HG03175 (cell line): ENCODE measurements around the gene CASP1.
"Not testable (repeated sequence)": the region's sequence is repeated elsewhere in the genome, so short reads cannot be mapped to it uniquely, and the experiment has no call there.

ENCODE experiments used
- ATAC-seq: cut with Tn5 transposase; IDR thresholded peaks from one replicate; pipeline ENCODE4 v1.9.1; 2021; ENCODE audit warnings: mild to moderate bottlenecking, moderate library complexity; ENCODE audit not compliant: unreplicated experiment

The CASP1 gene

DNA sequence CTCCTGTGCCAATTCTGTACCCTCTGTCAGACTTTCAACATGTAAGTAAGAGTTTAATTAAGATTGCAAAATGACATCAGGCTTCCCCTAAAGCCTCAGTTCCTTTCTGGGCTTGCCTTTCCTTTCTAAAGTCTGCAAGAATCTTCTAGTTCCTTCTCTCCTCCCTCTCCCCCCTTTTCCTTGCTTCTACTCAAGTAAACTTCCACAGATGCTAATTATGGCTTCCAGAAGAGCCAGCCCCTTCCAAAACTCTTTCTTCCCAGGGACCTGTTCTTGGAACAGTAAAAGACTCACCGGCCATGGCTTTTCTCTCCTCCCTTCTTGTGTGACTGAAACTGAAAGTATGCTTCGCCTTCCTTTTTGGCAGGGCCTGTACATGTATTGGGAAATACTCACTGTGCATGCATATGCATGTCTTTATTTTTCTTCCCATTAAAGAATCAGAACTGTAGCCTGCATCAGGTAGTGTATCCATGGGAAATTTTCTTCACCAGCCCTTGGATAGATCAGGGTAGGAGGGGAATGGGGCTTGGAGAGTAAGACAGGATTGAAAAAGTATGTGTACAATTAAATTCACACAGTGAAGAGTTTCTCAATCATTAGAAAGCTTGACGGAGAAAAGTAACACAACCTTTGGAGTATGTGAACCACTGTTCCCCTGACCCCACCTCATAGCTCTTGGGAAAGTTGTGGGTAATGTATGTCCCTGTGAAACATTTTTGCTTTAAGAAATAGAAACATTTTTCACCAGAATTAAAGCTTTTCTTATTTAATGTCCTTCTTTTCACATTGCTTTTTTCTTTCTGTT lies at the start of gene CASP1:
Gene CASP1 (minus strand): TSS at position 332 of the 808 bp plus-strand sequence. CDS start 31 bp downstream, at position 301.
- ATAC-seq = peak; percentile 88

- no peak for ATAC-seq
Observed at GRCh38 chr11:105081412-105082150, 46.6 kb upstream of the CASP1 start.

DNA sequence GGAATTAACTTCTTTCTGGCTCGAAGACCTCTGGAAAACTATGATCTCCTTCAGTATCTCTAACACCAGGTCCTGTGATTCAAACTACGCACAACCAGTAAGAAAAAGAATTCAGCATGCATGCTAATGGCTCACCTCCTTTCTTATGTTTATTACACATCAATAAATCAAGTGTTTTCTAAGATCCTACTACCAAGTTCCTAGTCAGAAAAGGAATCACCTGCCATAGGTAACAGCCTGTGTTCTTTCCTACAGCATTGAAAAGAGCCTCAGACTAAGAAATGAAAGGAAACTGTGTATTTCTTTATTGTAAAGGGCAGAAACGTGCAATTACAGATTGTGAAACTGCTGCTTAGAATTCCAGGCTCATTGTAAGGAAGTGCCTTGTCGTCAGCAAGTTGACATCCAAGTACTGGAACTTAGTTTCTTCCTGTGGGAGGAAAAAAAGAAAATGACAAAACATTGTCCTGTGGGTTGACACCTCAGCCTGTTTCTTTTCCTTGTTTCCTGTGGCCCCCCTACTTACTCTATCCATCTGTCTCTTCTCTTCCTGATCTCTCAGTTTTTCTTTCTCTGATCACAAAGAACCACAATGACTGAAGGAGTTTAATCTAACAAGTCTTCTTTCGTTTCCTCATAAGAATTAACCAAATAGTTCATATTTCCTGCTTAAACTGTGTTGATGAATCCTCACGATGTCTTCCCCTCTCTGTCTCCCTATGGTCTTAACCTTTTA lies 45.4 kb upstream of the CASP1 start:
- not testable (repeated sequence) for ATAC-seq

DNA sequence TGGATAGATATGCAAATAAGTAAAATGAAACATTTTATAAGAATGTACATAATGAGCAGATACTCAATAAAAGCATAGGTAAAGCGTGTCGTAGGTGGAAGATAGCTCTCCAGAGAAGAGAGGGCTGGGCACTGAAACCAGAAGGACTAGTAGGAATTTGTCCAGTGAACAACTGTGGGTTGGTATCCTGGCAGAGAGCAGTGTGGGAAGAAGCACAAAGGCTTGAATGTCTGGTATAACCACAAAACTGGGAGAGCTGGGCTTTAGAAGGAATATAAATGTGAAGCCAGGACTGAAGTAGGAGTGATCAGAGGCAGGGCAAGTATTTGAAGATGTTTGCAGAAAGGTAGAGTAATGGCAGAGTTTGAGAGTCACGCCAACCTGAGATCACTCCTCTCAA lies 43.3 kb upstream of the CASP1 start:
- ATAC-seq = no peak

- ATAC-seq = not testable (repeated sequence)
Observed at GRCh38 chr11:105077141-105077790, 42.3 kb upstream of the CASP1 start.

DNA sequence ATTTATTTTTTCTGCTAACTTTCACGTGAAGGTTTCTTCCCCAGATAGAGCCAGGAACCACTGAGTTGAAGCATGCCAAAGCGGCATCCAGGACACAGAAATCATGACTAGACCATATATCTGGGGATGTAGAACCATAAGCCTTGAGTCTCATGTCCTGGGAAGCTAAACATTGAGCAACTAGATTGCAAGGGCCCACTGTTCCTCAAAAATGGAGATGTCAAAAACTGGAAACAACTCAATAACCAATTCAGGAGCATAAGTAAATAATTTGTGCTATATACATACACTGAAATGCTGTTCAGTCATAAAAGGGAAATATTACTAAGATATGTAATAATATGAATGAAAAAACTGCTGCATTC lies 39.2 kb upstream of the CASP1 start:
- ATAC-seq = no peak

DNA sequence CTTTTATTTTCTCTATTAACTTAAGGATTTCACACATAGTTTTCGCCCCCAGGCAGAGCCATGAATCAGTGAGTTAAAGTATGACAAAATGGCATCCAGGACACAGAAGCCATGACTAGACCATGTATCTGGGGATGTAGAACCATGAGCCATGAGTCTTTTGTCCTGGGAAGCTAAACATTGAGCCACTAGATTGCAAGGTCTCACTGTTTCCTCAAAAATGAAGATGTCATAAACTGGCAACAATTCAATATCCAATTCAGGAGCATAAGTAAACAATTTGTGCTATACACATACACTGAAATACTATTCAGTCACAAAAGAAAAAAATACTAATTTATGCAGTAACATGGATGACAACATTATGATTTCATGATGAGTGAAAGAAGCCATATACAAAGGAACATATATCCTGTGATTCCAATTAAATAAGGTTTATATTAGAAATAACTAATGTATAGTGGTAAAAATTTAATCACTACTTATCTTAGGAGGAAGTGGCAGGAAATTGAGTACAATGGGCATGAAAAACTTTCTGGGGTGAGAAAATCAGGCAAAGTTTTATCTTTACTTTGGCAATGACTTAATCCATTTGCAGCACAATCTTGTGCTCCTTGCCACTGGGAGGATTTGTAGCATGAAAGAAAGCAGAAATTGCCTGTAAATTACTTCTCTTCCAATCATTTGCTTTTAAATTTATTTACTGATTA lies 38.7 kb upstream of the CASP1 start:
- no peak for ATAC-seq

DNA sequence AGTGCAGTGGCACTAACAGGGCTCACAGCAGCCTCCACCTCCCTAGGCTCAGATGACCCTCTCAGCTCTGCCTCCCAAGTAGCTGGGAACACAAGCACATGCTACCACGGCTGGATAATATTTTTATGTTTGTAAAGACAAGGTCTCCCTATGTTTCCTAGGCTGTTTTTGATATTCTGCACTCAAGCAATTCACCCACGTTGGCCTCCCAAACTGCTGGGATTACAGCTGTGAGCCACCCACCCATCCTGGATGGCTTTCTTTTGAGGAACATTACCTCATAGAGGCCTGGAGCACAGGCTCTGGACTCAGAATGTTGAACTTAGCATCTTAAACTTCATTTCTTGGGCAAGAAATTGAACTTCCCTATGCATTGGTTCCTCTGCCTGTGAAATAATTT lies 37.1 kb upstream of the CASP1 start:
- not testable (repeated sequence) for ATAC-seq

DNA sequence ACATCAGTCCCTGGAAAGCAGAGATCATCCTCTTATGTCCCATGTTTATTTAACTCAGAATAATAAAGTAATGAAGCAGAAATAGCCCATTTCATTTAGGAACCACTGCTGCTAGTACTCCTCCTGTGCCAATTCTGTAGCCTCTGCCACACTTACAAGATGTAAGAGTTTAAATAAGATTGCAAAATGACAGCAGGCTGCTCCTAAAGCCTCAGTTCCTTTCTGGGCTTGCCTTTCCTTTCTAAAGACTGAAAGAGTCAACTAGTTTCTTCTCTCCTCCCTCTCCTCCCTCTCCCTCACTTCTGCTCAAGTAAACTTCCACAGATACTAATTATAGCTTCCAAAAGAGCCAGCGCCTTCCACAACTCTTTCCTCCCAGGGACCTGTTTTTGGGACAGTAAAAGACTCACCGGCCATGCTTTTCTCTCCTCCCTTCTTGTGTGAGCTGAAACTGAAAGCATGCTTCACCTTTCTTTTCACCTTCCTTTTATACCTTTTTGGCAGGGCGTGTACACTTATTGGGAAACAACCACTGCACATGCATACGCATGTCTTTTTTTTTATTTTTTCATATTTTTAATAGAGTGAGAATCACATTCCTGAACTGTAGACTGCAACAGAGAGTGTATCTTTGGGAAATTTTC lies 36.3 kb upstream of the CASP1 start:
- no peak for ATAC-seq

DNA sequence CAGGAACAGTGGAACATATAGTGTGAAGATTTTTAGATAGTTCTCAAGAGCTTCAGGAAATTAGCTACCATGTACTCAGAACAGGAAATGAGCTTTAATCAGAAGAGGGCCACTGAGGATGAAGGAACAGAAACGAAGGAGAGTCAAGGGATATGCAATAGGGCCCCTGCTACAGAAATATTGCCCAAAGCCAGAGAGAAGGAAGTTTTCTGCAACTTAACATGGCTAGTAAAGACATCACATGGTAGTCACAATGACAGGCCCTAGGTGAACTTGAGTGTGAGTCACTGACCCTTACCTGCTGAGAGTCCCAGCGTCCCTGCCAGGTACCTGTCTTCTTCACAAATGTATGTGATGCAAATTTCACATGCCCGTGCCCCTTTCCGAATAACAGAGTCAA lies 35.4 kb upstream of the CASP1 start:
- no peak for ATAC-seq

DNA sequence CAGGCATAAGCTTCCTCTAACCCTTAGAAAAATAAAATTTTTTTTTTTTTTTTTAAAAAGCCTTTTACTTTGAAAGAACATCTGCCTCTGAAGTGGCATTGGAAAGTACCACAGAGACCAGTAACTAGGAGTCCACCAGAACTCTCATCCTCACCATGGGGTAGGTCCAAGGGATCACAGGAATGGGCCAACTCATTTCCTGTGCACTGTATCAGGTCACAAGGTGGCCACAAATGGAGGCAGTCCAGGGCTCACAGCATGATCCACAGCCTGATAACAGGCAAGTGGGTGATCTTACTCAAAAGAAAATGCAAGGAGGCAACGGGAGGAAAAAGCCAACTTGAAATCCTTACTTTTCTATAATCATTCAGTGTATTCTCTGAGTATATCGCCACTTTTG lies 34.8 kb upstream of the CASP1 start:
- not testable (repeated sequence) for ATAC-seq

DNA sequence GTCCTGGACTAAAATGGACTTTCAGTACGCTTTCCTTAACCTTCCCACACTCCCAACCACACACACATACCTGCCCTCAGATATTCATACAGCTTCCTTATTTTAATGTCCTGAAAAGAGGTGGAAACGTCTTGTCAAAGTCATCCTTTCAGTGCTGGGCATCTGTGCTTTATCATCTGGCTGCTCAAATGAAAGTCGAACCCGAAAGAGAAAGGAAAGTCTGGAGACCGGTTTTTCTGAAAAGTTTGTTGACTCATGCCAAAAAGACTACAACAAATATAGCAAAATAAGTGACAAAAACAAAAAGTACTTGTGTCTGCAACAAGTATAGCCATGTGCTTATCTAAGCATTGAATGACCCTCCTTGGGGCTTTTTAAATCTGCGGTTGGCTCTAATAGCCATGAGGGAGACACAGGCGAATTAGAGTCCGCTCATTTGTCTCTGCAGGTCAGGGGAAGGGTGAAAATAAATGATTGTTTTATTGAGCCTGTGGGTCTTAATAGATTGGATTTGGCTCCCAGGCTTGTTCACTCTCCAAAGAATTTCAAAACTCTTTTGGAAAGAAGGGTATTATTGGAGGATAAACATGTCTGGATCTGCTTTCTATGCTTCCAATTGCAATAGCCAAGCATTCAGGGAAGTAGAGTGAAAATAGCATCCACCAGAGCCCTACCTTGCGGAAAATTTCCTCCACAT lies 28.4 kb upstream of the CASP1 start:
- ATAC-seq = not testable (repeated sequence)

GRCh38 chr11:105057432-105057831 lies 22.5 kb upstream of the CASP1 start:
- no peak for ATAC-seq

DNA sequence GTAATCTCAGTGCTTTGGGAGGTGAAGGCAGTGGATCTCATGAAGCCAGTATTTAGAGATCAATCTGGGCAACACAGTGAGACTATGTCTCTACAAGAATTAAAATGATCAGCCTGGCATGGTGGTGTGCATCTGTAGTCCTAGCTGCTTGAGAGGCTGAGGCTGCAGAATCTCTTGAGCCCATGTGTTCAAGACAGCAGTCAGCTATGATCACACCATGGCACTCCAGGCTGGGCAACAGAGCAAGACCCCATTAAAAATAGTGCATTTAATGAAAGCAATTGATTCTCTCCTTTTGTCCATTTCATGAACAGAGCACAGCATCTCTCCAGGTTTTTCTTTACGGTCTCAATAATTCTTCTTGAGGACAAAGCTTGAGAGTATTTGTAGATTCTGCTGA lies 21.5 kb upstream of the CASP1 start:
- ATAC-seq = no peak

DNA sequence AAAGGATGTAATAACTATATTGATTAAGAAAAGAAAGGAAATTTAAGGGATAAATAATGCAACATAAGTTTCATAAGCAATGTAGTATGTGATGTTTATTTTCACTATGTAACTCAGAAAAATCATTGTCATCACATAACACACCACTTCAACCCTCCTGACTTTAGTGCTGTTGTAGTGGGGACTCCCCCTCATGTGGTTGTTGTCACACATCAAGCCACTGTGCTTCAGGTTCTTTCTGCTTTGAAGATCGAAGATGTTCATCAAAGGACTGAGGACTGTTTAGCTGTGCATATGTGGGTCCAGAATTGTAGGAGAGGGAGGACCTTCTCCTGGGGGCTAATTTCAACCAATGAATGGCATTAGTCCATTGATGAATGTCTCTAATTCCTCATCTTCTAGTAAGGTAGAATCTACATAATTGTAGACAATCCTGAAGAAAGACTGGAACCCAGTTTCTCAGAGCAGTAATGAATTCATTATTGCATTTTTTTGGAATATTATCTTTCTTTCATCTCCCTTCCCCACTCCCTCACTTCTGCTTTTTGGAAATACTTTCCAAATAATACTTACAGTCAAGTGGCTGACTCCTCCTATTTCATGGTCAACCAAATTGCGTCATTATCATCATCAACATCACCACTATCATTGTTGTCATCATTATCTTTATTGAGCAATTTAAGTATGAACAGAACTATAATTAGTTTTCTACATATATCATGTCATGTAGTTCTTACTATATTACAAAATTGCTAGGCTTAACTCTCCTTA lies 20.0 kb upstream of the CASP1 start:
- ATAC-seq = no peak

- no peak for ATAC-seq
Observed at GRCh38 chr11:105052487-105052886, 17.5 kb upstream of the CASP1 start.

- ATAC-seq = no peak
Observed at GRCh38 chr11:105051559-105051958, 16.6 kb upstream of the CASP1 start.

GRCh38 chr11:105049481-105049880 lies 14.5 kb upstream of the CASP1 start:
- ATAC-seq = no peak
